ENCODE data around the gene DNHD1.

DNA sequence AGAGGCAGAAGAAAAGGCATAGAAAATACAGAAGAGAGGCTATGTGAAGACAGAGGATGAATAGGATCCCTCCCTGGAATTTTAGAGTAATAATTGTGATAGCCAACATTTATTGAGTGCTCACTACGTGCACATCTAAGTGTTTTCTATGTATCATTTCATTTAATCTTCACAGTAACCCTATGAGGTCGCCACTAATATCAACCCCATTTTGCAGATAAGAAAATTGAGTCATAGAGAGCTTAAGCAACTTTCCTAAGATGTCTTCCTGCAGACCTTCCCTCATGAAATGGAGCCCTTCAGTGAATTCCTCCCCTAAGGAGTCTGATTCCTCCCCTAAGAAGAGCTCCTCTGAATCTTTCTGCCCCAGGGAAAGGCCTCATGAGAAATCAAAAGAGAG is 68.2 kb downstream of the DNHD1 start:
- TF ChIP-seq YY1 (IDR thresholded peaks at IDR 0.05; ENCODE audit: insufficient read depth, insufficient read length) (no peak), ZNF274 (IDR thresholded peaks at IDR 0.05; ENCODE audit: low read depth, low read length) (no peak), SUZ12 (IDR thresholded peaks at IDR 0.05; ENCODE audit: extremely low read depth, insufficient read depth, insufficient read length) (no peak)

Measured in NT2/D1 (cell line).